Neural cell (in vitro differentiated cells): Measurements from ENCODE around the gene PMM2. TPM values are rescaled to one million over a fixed set of nuclear protein-coding genes. Genes with fewer than 3 reads are reported as not detected.

ENCODE experiments used
- H2AFZ ChIP-seq: fragments of 200-600, 300-800 bp; sonication (generic), shearing (Covaris generic); 2 replicates; pipeline ENCODE4 v1.6.0; 2014; ENCODE audit warnings: low read depth, mild to moderate bottlenecking, antibody characterized with exemption, low read length, moderate library complexity
- H3F3A ChIP-seq: fragments of 200-600 bp; shearing (Covaris generic); 2 replicates; pipeline ENCODE4 v1.6.1; 2016; ENCODE audit warnings: mild to moderate bottlenecking, moderate library complexity, mixed read lengths, antibody characterized with exemption, low read length; ENCODE audit not compliant: insufficient read depth, poor library complexity, severe bottlenecking
- H3K27ac ChIP-seq: fragments of 200-600, 300-800 bp; sonication (generic), shearing (Covaris generic); 2 replicates; pipeline ENCODE4 v1.5.1; 2014; ENCODE audit warnings: mild to moderate bottlenecking, low read length, moderate library complexity
- H3K27me3 ChIP-seq: fragments of 300-800, 200-600 bp; sonication (generic), shearing (Covaris generic); 2 replicates; pipeline ENCODE4 v1.6.0; 2014; ENCODE audit warnings: mild to moderate bottlenecking, low read depth, low read length, moderate library complexity; ENCODE audit not compliant: insufficient read depth
- H3K36me3 ChIP-seq: fragments of 300-800, 200-600 bp; sonication (generic), shearing (Covaris generic); 2 replicates; pipeline ENCODE4 v1.5.1; 2014; ENCODE audit warnings: mild to moderate bottlenecking, antibody characterized with exemption, low read length, moderate library complexity; ENCODE audit not compliant: insufficient read depth
- H3K4me2 ChIP-seq: fragments of 300-800, 200-600 bp; sonication (generic), shearing (Covaris generic); 2 replicates; pipeline ENCODE4 v1.6.0; 2014; ENCODE audit warnings: mild to moderate bottlenecking, low read length
- H3K4me3 ChIP-seq: fragments of 300-800, 200-600 bp; sonication (generic), shearing (Covaris generic); 2 replicates; pipeline ENCODE4 v1.5.1; 2014; ENCODE audit warnings: mild to moderate bottlenecking, low read length, moderate library complexity
- H3K79me2 ChIP-seq: fragments of 200-600 bp; shearing (Covaris generic); replicated peaks from 2 replicates; pipeline ENCODE4 v1.6.0; 2014; ENCODE audit warnings: mild to moderate bottlenecking, low read length, moderate library complexity; ENCODE audit not compliant: insufficient read depth
- H3K9ac ChIP-seq: fragments of 300-800, 200-600 bp; sonication (generic), shearing (Covaris generic); 2 replicates; pipeline ENCODE4 v1.6.1; 2016; ENCODE audit warnings: mild to moderate bottlenecking, low read length, mixed read lengths
- H3K9me2 ChIP-seq: fragments of 200-600 bp; shearing (Covaris generic); 2 replicates; pipeline ENCODE4 v1.6.1; 2016; ENCODE audit warnings: mild to moderate bottlenecking, low read length, mixed read lengths; ENCODE audit not compliant: insufficient read depth
- H3K9me3 ChIP-seq: fragments of 200-600, 300-800 bp; sonication (generic), shearing (Covaris generic); 2 replicates; pipeline ENCODE4 v1.6.1; 2016; ENCODE audit warnings: mild to moderate bottlenecking, mixed run types, low read length, moderate library complexity, mixed read lengths
- H4K20me1 ChIP-seq: fragments of 200-600 bp; shearing (Covaris generic); 2 replicates; pipeline ENCODE4 v1.6.1; 2016; ENCODE audit warnings: mild to moderate bottlenecking, mixed run types; ENCODE audit not compliant: insufficient read depth
- CTCF ChIP-seq: fragments of 450-650 bp; IDR thresholded peaks from 2 replicates; pipeline ENCODE4 v1.5.1; 2014; ENCODE audit warnings: antibody characterized with exemption, mild to moderate bottlenecking, moderate library complexity; ENCODE audit not compliant: poor library complexity, severe bottlenecking
- EP300 ChIP-seq: fragments of 450-650 bp; conservative IDR thresholded peaks from 2 replicates; pipeline ENCODE4 v1.6.1; 2014; ENCODE audit warnings: antibody characterized with exemption, mild to moderate bottlenecking, moderate library complexity; ENCODE audit not compliant: poor library complexity, severe bottlenecking
- EZH2 ChIP-seq: fragments of 200-600, 300-800 bp; shearing (Covaris generic), sonication (generic); IDR thresholded peaks from 2 replicates; pipeline ENCODE4 v1.6.1; 2014; ENCODE audit warnings: antibody characterized with exemption, low read length, borderline replicate concordance, mild to moderate bottlenecking; ENCODE audit not compliant: insufficient read depth, poor library complexity, severe bottlenecking
- MXI1 ChIP-seq: fragments of 450-650 bp; conservative IDR thresholded peaks from 2 replicates; pipeline ENCODE4 v1.6.1; 2014; ENCODE audit warnings: antibody characterized with exemption, mild to moderate bottlenecking; ENCODE audit not compliant: poor library complexity, severe bottlenecking
- POLR2AphosphoS5 ChIP-seq: IDR thresholded peaks from 2 replicates; pipeline ENCODE4 v1.6.1; 2012
- RAD21 ChIP-seq: fragments of 450-650 bp; conservative IDR thresholded peaks from 2 replicates; pipeline ENCODE4 v1.6.1; 2014; ENCODE audit warnings: antibody characterized with exemption, mild to moderate bottlenecking, moderate library complexity
- SMC3 ChIP-seq: fragments of 450-650 bp; conservative IDR thresholded peaks from 2 replicates; pipeline ENCODE4 v1.6.1; 2014; ENCODE audit warnings: antibody characterized with exemption, mild to moderate bottlenecking, moderate library complexity; ENCODE audit not compliant: poor library complexity
- TAF1 ChIP-seq: IDR thresholded peaks from 2 replicates; pipeline ENCODE4 v1.6.1; 2012; ENCODE audit warnings: low read depth
- polyA plus RNA-seq: library from polyadenylated mRNA; depleted of rRNA; stranded (reverse); fragments of >200 nt; gene quantifications from 2 replicates; pipeline ENCODE4 v1.2.3, GENCODE V29; 2014
- TF ChIP-seq, protein P1 (sequence below): IDR thresholded peaks from 2 replicates; pipeline ENCODE4 v1.6.1; 2012; ENCODE audit warnings: borderline replicate concordance

PMM2 gene
- polyA plus RNA-seq, 1 donor from 2014 or later: 20.2 TPM

DNA sequence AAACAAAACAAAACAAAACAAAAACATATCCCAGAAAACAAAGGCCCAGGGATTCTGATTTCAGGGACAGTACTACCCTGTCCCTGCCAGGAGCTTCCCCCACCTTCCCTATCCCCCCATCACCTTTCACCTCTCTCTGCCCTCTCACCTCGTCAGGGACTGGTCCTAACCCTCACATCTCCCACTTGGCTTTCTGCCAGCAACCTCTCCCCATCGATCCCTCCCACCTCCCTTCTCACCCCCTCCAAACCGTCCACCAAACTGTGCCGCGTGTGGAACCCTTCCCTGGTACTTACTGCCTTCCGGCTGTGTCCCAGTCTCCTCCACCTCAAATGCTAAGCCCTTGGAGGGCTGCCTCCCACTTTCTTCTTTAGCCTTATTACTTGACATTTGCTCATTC lies 36.6 kb upstream of the PMM2 start:
- H3K36me3 ChIP-seq: no peaks in the 10 kb centered on the region
- TF ChIP-seq, protein P1, sequence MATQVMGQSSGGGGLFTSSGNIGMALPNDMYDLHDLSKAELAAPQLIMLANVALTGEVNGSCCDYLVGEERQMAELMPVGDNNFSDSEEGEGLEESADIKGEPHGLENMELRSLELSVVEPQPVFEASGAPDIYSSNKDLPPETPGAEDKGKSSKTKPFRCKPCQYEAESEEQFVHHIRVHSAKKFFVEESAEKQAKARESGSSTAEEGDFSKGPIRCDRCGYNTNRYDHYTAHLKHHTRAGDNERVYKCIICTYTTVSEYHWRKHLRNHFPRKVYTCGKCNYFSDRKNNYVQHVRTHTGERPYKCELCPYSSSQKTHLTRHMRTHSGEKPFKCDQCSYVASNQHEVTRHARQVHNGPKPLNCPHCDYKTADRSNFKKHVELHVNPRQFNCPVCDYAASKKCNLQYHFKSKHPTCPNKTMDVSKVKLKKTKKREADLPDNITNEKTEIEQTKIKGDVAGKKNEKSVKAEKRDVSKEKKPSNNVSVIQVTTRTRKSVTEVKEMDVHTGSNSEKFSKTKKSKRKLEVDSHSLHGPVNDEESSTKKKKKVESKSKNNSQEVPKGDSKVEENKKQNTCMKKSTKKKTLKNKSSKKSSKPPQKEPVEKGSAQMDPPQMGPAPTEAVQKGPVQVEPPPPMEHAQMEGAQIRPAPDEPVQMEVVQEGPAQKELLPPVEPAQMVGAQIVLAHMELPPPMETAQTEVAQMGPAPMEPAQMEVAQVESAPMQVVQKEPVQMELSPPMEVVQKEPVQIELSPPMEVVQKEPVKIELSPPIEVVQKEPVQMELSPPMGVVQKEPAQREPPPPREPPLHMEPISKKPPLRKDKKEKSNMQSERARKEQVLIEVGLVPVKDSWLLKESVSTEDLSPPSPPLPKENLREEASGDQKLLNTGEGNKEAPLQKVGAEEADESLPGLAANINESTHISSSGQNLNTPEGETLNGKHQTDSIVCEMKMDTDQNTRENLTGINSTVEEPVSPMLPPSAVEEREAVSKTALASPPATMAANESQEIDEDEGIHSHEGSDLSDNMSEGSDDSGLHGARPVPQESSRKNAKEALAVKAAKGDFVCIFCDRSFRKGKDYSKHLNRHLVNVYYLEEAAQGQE: no peak
- TF ChIP-seq EZH2 (no peak), EP300 (no peak), POLR2AphosphoS5 (no peak), RAD21 (no peak), TAF1 (no peak), SMC3 (no peak), MXI1 (no peak), CTCF (no peak)

GRCh38 chr16:8762254-8762653 lies 35.4 kb upstream of the PMM2 start:
- Histone ChIP-seq H2AFZ (no peak overlapping the region), H3K79me2 (no peaks in the 10 kb centered on the region), H3K4me2 (no peak overlapping the region), H3K4me3 (no peak overlapping the region), H3K9me3 (no peaks in the 10 kb centered on the region), H4K20me1 (no peaks in the 10 kb centered on the region), H3F3A (no peaks in the 10 kb centered on the region), H3K36me3 (no peaks in the 10 kb centered on the region), H3K9me2 (no peaks in the 10 kb centered on the region), H3K27ac (no peak overlapping the region), H3K9ac (no peak overlapping the region), H3K27me3 (no peaks in the 10 kb centered on the region)
- TF ChIP-seq MXI1 (no peak), POLR2AphosphoS5 (no peak), CTCF (no peak), EP300 (no peak), RAD21 (no peak), TAF1 (no peak), SMC3 (no peak), EZH2 (no peak)
- TF ChIP-seq, protein P1: no peak

More for the DNA sequence above, 36.6 kb upstream of the PMM2 start:
- no peaks in the 10 kb centered on the region for H4K20me1 ChIP-seq
- H2AFZ ChIP-seq: no peak overlapping the region
- no peaks in the 10 kb centered on the region for H3F3A ChIP-seq
- H3K27me3 ChIP-seq: no peaks in the 10 kb centered on the region
- no peak overlapping the region for H3K9ac ChIP-seq
- H3K79me2 ChIP-seq: no peaks in the 10 kb centered on the region
- H3K27ac ChIP-seq: no peak overlapping the region
- H3K4me2 ChIP-seq: no peak overlapping the region
- no peak overlapping the region for H3K4me3 ChIP-seq
- no peaks in the 10 kb centered on the region for H3K9me3 ChIP-seq
- no peaks in the 10 kb centered on the region for H3K9me2 ChIP-seq
